NCI-H460 (cell line): Measurements from ENCODE around the gene VPS4A. TPM values are rescaled to one million over a fixed set of nuclear protein-coding genes. Genes with fewer than 3 reads are reported as not detected.

Experiments used
- DNase-seq: peaks from one replicate; pipeline ENCODE4 v3.0.0-alpha.2; 2016; ENCODE audit warnings: low read depth; ENCODE audit errors: extremely low read depth
- total RNA-seq: library from RNA; depleted of rRNA; stranded (reverse); fragments of >200 nt; shearing (Covaris generic); gene quantifications from 2 replicates; pipeline ENCODE4 v1.2.3, GENCODE V29; 2014

Gene VPS4A
- total RNA-seq, 1 experiment from 2014 or later: 28.4 TPM

DNA sequence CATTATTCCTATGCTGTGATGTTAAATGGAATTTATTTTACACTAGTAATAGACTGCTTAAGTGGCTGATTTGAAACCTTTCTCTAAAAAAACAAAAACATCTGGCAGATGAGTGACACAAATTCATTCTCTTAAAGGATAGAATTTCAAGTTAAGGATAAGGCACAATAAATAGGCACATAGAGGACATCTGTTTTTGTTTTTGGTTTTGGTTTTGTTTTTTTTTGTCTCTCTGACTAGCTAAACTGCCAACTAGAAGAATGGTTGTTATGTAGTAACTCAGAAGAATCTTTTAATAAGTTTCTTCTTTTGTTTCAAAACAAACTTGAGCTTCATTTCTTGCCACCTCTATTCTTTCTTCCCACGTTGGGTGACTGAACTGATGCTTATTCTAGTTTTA is 5.1 kb upstream of the VPS4A start:
- DNase-seq: no peak

DNA sequence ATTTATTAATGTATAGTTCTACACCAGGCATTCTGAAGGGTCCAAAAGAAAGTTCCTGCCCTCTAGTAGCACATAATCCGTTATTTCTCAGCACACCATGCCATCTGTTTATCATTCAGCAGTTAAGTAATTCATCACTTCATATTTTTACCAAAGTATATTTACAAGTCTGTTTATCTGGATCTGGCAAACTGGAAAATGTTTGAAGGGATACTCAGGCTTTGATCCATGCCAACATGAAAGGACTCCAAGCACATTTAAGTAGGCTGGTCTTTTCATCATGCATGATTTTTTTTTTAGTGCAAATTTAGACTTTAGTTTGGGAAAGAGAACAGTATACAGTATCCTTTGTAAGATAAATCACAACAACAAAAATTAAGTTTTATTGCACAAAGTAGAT is 4.1 kb upstream of the VPS4A start:
- DNase-seq: no peak

DNA sequence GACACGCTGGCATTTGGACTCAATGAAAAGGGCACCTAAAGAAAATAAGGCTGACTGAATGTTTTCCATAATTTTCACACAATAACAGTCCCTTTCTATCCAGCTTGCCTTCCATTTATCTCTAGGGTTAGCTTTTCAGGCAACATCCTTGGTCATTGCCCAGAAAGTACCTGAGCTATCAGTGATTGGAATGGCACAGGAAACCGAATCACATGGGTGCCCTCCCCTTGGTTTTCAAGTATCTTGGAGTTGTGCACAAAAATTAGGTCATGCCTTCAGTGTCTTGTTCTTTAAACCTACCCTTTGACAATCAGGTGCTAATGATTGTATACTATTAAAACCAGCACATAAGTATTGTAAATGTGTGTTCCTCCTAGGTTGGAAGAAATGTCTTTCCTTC is 3.3 kb upstream of the VPS4A start:
- DNase-seq: no peak

DNA sequence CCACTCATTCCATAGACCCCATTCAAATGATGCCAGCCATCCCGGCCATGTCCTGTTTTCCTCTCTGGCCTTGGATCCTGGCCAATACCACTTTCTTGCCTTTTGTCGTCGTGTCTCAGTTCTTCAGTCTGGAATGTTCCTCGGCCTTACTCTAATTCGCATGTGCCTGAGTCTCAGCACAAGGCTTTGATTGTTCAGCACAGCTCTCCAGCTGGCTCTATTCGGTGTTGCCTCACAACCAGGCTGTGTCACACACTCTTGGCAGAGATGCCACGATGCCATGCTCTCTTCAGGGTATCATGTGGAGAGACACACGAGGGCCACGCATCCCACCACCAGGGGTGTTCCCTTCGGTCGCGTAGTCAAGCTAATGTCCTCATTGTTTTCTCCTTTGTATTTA is 1.8 kb upstream of the VPS4A start:
- no peak for DNase-seq

DNA sequence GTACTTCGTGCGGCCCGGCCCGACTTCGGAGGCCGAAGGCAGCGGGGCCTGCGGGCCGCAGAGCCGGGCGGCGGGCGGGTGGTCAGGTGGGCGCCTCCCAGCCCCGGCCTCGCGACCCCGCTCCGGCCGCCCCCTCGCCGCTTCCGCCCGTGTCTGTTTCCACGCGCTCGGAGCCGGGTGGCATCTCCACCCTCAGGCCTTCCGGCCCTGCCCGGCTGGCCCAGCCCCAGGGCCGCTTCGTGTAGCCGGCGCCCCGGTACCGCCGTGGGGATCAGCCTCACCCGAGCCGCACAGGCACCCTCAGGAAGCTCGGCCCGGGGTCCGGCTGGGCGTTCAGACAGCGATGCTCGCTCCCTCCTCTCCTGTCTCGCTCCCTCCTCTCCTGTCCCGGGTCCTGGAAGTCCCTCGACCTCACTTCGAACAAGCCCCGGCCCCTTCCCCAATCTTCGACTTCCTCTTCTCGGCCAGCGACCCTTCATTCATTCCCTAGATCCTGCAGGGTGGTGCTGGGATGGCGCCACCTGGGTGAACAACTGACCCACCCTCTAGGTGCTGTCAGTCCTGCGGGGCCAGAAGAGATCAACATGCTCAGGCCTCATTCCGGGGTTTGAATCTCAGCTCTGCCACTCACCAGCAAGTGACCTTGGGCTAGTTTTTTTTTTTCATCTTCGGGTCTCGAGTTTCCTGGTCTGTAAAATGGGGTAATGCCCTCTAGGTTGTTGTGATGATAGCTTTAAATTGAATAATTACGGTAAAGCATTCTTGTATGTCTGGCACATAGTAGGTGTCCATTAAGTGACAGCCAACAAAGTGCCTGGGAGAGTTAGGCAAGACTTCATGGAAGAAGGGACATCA is 610 bp downstream of the VPS4A start:
- DNase-seq: no peak

DNA sequence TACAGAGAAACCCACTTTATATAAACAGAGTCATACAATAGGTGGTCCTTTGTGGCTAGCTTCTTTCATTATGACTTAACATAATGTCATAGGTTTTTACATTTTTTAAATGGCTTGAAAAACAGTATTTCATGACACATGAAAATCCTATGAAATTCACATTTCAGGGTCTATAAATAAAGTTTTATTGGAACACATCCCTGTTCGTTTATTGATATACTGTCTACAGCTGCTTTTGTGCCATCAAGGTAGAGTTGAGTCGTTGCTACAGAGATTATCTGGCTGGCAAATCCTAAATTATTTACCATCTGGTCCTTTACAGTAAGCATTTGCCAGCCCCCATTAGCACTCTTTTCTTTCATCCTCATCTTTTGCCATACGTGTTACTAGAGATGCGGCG is 2.3 kb downstream of the VPS4A start:
- no peak for DNase-seq

DNA sequence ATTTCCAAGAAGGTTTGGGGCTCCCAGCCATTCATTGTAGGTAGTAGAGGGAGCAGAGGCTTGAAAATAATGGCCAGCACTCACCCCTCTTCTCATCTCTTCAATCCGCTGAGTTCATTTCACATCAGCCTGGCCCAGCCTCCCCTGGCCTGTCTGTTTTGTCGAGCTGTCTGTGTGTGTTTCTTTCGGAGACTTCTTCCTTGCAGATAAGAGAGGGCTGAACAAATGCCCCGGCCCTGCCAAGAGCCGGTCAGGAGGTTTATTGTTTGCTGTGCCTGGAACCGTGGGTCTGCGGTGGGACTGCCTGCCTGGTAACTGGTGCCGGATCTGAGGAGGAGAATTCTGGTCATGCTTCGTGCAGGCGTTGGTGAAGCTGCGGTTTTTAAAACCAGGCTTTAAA is 3.4 kb downstream of the VPS4A start:
- no peak for DNase-seq

DNA sequence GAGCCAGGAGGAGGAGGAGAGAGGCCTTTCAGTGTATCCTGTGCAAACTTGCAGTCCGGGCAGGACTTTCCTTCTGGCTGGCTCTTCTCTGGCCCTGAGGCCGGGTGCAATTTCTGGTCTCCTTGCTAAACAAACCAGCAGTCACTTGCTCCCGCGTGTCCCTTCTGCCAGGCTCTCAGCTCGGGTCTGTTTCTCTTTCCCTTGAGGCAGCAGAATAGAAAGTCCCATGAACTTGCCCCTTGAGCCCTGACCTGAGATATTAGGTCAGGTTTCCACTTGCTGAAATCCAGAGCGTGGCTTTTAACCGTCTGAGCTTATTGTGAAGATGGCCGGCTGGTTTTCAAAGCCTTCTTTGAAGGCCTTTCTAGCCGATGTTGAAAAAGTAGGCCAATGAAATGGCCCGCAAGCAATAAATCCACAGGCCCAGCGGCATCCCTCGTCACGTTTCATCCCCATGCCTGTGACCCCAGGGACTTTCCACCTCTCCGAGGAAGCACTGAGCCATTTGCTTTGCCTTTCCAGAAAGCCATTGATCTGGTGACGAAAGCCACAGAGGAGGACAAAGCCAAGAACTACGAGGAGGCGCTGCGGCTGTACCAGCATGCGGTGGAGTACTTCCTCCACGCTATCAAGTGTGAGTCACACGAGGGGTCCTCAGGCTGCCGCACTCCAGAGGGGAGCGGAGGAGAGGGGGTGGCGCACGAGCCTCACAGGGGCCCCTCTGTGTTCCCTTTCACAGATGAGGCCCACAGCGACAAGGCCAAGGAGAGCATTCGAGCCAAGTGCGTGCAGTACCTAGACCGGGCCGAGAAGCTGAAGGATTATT is 4.5 kb downstream of the VPS4A start:
- DNase-seq: no peak

DNA sequence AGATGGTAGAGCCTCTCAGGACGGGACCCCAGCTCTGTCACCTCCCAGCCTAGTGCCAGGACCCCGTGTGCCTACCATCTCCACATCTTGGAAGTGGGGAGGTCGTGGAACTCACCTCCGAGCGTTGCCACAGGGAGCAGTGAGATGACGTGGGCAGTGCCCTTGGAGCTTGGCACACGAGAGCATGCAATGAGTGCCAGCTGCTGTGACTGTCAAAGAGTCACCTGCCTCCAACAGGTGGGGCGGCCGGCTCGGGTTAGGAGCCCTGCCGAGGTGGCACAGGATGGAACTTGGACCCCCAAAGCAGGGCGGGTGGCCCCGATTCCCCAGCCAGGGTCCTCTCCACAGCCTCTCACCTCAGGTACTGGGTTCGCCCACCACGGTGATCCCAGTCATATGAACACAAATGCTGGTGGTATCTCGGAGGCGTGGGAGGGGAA is 5.5 kb downstream of the VPS4A start:
- no peak for DNase-seq

DNA sequence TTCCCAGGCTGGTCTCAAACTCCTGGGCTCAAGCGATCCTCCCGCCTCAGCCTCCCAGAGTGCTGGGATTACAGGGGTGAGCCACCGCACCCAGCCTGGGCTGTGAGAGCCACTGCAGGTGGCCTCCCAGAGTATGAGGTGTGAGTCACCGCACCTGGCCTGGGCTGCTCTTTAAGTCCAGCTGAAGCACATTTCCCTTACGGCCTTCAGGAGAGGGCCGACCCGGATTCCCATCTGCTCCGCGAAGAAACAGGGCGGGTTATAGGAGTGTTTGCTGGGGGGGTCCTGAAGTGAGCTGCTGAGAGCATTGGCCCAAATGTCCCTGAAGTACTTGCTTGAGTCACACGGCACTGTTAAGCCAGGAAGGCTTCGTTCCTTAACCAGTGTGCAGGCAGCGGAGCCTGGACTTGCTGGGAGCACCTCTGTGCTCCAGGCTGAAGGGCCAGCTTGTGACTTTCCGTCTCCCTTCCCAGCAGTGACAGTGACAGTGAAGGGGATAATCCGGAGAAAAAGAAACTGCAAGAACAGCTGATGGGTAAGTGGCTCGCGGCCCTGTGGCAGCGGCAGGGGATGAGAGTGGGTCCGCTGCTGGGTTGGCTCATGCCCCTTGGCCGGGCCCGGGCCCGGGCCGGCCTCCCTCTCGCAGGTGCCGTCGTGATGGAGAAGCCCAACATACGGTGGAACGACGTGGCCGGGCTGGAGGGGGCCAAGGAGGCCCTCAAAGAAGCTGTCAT is 7.2 kb downstream of the VPS4A start:
- no peak for DNase-seq

DNA sequence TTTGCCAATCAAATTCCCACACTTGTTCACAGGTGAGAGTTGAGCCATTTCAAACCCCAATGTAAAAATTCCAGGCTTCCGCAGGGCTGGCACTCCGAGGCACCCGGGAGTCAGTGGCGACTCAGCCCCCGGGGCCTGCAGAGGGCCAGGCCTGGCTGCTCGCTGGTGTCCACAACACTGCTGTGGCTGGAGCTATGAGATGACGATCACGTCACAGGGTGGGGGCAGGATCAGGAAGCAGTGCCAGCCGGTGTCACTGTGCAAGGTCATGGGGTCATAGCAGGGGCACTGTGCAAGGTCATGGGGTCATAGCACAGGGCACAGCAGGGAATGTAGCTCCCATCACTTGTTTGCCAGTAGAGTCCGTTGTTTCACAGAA is 7.8 kb downstream of the VPS4A start:
- DNase-seq: no peak

DNA sequence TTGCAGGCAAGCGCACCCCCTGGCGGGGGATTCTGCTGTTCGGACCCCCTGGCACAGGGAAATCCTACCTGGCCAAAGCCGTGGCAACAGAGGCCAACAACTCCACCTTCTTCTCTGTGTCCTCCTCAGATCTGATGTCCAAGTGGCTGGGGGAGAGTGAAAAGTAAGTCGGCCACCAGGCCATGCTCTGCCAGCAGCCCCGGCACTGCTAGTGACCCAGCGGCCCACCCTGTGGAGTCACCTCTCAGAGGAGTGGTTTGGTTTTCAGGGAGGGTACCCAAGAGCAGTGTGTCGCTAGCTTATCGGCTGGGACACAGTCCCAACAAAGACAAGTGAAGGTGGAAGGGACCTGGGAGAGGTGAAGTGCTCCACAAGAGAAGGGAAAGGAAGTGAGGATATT is 8.2 kb downstream of the VPS4A start:
- no peak for DNase-seq

DNA sequence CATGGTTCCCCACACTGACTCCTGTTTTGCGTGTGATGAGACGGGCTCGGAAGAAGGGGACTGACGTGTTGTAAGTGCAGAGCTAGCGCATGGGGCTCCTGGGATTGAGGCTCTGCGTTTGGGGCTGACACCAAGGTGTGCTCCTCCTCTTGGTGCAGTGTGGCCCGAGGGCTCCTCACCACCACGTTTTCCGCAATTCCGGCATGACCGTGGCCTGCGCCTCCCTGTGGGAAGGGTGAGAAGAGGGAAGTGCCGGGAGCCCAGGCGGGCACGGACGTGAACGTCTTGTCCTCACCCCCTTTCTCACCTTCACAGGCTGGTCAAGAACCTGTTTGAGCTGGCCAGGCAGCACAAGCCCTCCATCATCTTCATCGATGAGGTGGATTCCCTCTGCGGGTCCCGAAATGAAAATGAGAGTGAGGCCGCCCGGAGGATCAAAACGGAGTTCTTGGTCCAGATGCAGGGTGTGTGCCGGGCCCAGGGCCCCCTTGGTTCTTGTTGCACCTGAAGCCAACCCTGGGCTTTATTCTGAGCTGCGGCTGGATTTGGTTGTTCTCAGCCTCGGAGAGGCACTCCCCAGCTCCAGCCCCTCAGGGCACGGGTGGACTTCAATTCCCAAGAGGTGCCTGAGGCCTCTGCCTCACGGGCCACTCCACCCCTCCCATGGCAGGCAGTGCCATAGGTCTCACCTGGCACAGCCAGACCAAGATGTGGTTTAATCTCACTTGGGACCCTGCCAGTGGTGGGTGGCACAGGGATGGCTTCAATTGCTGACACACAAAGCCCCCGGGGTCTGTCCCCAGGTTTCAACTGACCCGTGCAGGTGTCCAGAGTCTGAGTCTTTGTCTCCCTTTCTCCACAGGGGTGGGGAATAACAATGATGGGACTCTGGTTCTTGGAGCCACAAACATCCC is 8.9 kb downstream of the VPS4A start:
- no peak for DNase-seq

DNA sequence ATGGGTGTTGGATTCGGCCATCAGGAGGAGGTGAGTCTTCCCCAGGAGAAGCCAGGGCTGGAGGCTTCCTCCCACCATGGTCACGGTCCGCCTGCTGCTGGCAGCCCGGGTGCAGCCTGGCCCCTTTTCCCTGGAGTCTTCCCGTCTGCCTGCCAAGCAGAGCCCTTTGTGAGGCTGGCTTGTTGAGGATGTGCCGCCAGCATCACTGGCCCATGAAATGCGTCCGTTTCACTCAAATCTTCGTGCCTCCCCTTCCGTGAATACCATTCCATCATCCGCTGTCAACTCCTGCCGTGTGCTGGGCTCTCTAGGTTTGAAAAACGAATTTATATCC is 9.6 kb downstream of the VPS4A start:
- DNase-seq: no peak

DNA sequence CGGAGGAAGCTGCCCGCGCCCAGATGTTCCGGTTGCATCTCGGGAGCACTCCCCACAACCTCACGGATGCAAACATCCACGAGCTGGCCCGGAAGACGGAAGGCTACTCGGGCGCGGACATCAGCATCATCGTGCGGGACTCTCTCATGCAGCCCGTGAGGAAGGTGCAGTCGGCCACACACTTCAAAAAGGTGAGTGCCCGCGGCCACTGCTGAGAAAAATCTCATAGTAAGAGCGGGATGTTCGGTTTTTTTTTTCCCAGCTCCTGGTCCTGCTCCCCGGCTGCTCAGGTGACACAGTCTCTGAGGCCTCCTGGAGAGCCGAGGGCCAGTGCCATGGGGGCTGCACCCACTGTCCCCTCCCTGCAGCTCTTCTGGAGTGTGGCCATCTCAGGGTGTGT is 9.9 kb downstream of the VPS4A start:
- no peak for DNase-seq

DNA sequence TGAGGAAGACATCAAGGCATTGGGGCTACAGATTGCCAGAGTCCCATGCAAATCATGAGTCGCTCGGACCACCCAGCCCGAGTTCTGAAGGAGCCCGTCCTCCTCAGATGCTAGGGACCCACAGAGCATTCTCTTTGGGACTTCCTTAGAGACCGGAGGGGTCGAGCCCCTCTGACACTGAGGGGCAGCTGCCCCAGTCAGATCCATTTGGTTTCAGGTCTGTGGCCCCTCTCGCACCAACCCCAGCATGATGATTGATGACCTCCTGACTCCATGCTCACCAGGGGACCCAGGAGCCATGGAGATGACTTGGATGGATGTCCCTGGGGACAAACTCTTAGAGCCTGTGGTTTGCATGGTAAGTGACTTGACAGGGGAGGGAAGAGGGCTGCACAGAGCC is 11.2 kb downstream of the VPS4A start:
- no peak for DNase-seq

DNA sequence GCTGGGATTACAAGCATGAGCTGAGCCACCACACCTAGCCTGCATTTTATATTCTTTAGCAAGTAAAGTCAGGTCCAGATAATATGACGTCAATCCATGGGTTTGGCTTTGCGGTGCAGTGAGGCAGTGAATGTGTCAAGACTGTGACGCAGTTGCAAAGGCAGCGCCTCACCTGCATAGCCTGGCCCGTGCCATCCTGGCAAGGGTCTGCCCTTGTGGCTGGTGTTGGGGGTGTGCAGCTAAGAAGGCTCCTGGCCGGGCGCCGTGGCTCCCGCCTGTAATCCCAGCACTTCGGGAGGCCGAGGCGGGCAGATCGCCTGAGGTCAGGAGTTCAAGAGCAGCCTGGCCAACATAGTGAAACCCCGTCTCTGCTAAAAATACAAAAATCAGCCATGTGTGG is 12.3 kb downstream of the VPS4A start:
- DNase-seq: no peak

DNA sequence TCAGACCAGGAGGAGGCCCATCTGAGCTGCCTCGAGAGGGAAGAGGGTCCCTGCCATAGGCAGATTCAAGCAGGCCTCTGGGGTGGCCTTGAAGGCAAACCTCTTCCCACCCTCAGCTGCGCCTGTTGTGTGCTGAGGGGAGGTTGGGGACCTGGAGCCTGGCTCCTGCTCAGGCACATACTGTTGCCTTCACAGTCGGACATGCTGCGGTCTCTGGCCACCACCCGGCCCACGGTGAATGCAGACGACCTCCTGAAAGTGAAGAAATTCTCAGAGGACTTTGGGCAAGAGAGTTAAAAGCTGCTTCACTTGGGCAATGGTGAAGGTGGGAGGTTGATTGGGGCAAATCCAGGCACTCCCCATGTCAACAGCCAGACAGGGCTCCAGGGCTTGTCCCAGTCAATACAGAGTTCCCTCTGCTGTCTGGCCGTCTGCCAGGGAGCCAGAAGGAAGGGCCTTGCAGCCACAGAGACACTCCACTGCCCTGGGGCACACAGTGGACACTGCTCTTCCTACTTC is 12.9 kb downstream of the VPS4A start:
- DNase-seq: no peak

DNA sequence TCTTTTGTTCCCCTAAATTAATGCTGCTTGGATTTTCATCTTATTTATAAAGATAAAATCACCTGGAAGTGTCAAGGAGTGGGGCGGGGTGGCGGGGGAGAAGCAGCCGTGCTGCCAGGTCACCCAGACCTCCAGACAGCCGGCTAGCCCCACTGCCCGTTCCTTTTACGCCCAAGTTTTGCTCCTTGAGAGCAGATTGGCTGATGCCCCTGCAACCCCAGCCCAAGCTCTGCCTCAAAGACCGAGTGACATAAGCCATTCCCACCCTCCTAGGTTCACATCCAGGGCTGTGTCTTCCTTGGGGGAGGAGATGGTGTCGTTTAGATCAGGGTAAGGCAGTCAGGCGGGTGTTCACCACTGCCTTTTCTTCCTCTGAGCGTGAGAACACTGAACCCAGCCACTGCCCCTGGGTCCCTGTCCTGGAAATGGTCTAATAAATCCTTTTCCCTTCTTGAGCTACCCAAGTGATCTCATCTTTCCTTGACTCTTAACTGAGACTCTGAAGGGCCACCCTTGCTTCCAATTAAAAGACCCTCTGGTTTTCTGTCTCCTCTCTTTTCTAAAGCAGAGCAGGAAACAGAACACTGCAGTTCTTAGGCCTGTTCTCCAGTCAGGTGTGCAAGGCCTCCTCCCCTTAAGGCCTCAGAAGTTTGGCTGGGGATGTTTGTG is 13.6 kb downstream of the VPS4A start:
- no peak for DNase-seq

DNA sequence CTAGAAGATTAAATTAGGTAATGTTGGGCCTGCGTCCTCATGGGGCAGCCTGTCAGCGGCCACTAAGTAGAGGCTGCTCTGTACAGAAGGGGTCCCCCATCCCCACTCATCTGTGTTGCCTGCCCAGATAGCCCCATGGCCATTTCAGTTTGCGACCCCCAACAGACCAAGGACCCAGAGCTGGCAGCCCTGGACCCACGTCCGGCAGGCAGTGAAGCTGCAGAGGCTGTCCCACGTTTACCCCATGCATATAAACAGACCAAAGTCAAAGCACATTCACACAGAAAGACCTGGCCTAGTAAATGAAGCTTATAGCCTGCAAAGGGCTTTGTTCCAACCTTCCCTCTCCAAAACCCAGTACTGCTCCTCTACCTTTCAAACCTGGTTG is 14.6 kb downstream of the VPS4A start:
- no peak for DNase-seq
